Hepatocyte (in vitro differentiated cells): ENCODE data around the gene ELAVL2. TPM values are rescaled to one million over a fixed set of nuclear protein-coding genes. Genes with fewer than 3 reads are reported as not detected.

Source experiments
- DNase-seq: peaks from one replicate; pipeline ENCODE4 v3.0.0-alpha.2; 2016; ENCODE audit warnings: low spot score
- H2AFZ ChIP-seq: fragments of 200-600 bp; sonication (generic); 2 replicates; pipeline ENCODE4 v1.6.0; 2016; ENCODE audit warnings: antibody characterized with exemption, mild to moderate bottlenecking
- H3K27ac ChIP-seq: fragments of 200-600 bp; sonication (generic); 2 replicates; pipeline ENCODE4 v1.5.1; 2016; ENCODE audit warnings: mild to moderate bottlenecking
- H3K27me3 ChIP-seq: fragments of 200-600 bp; sonication (generic); 2 replicates; pipeline ENCODE4 v1.6.1; 2016
- H3K36me3 ChIP-seq: fragments of 200-600 bp; sonication (generic); replicated peaks from 2 replicates; pipeline ENCODE4 v1.5.1; 2016; ENCODE audit warnings: low read depth; ENCODE audit not compliant: insufficient read depth
- H3K4me1 ChIP-seq: fragments of 200-600 bp; sonication (generic); 2 replicates; pipeline ENCODE4 v1.5.1; 2016; ENCODE audit warnings: mild to moderate bottlenecking, moderate library complexity; ENCODE audit not compliant: insufficient read depth
- H3K4me2 ChIP-seq: fragments of 200-600 bp; sonication (generic); 2 replicates; pipeline ENCODE4 v1.6.0; 2016
- H3K4me3 ChIP-seq: fragments of 200-600 bp; sonication (generic); 2 replicates; pipeline ENCODE4 v1.5.1; 2016; ENCODE audit warnings: mild to moderate bottlenecking
- H3K79me2 ChIP-seq: fragments of 200-600 bp; sonication (generic); 2 replicates; pipeline ENCODE4 v1.6.0; 2017; ENCODE audit warnings: mild to moderate bottlenecking
- H3K9me2 ChIP-seq: fragments of 200-600 bp; sonication (generic); replicated peaks from 2 replicates; pipeline ENCODE4 v1.6.0; 2017; ENCODE audit warnings: mild to moderate bottlenecking; ENCODE audit not compliant: insufficient read depth
- H3K9me3 ChIP-seq: fragments of 200-600 bp; sonication (generic); 2 replicates; pipeline ENCODE4 v1.5.1; 2016; ENCODE audit warnings: low read depth, mild to moderate bottlenecking
- H4K20me1 ChIP-seq: fragments of 200-600 bp; sonication (generic); 2 replicates; pipeline ENCODE4 v1.6.0; 2016; ENCODE audit warnings: mild to moderate bottlenecking; ENCODE audit not compliant: insufficient read depth, poor library complexity, severe bottlenecking
- EZH2 ChIP-seq: fragments of 200-600 bp; sonication (generic); IDR thresholded peaks from 2 replicates; pipeline ENCODE4 v1.6.1; 2016; ENCODE audit warnings: antibody characterized with exemption, mild to moderate bottlenecking, borderline replicate concordance
- EZH2phosphoT487 ChIP-seq: fragments of 200-600 bp; sonication (generic); IDR thresholded peaks from one replicate; pipeline ENCODE4 v1.6.1; 2018; ENCODE audit warnings: antibody characterized with exemption, mild to moderate bottlenecking, low read depth, moderate library complexity; ENCODE audit not compliant: unreplicated experiment, severe bottlenecking
- WGBS: methylation state at CpG from one replicate; pipeline ENCODE4 v1.1.6; 2016; ENCODE audit warnings: low lambda C conversion rate; ENCODE audit errors: missing lambda C conversion rate; 5-methylcytosine and 5-hydroxymethylcytosine counted together
- polyA plus RNA-seq: library from polyadenylated mRNA; unstranded; fragments of >200 nt; fragmentation: Nextera tagmentation; extraction: Ambion mirVana; gene quantifications from 2 replicates; pipeline ENCODE4 v1.2.1, GENCODE V29; 2016
- total RNA-seq: library from RNA; depleted of rRNA; stranded (reverse); fragments of >200 nt; gene quantifications from 2 replicates; pipeline ENCODE4 v1.2.3, GENCODE V29; 2014
- TF ChIP-seq, protein P1 (sequence below): fragments of 200-600 bp; sonication (generic); IDR thresholded peaks from 2 replicates; pipeline ENCODE4 v1.5.1; 2016; ENCODE audit warnings: antibody characterized with exemption, mild to moderate bottlenecking; ENCODE audit not compliant: poor library complexity

The ELAVL2 gene
- total and polyA plus RNA-seq, 2 experiments from 2014 or later, result 0.93 TPM; not detected in 1

- WGBS, result 76% methylated on average over 3 of the region's 3 CpGs
- H2AFZ ChIP-seq, result no peak overlapping the region
- no peak overlapping the region for H3K4me2 ChIP-seq
- H3K79me2 ChIP-seq, result no peaks in the 10 kb centered on the region
- H4K20me1 ChIP-seq, result no peaks in the 10 kb centered on the region
- H3K27me3 ChIP-seq, result no peaks in the 10 kb centered on the region
- H3K36me3 ChIP-seq, result no peaks in the 10 kb centered on the region
- TF ChIP-seq EZH2, result no peak
- H3K9me2 ChIP-seq, result no peaks in the 10 kb centered on the region
- no peak overlapping the region for H3K4me3 ChIP-seq
- DNase-seq, result peak; percentile 21
- no peaks in the 10 kb centered on the region for H3K4me1 ChIP-seq
- no peak overlapping the region for H3K27ac ChIP-seq
- H3K9me3 ChIP-seq, result no peaks in the 10 kb centered on the region
Observed at GRCh38 chr9:23750808-23751207, 75.2 kb downstream of the ELAVL2 start.

- 75% methylated on average over 5 of the region's 5 CpGs for WGBS
- no peak for TF ChIP-seq EZH2
- TF ChIP-seq, protein P1, sequence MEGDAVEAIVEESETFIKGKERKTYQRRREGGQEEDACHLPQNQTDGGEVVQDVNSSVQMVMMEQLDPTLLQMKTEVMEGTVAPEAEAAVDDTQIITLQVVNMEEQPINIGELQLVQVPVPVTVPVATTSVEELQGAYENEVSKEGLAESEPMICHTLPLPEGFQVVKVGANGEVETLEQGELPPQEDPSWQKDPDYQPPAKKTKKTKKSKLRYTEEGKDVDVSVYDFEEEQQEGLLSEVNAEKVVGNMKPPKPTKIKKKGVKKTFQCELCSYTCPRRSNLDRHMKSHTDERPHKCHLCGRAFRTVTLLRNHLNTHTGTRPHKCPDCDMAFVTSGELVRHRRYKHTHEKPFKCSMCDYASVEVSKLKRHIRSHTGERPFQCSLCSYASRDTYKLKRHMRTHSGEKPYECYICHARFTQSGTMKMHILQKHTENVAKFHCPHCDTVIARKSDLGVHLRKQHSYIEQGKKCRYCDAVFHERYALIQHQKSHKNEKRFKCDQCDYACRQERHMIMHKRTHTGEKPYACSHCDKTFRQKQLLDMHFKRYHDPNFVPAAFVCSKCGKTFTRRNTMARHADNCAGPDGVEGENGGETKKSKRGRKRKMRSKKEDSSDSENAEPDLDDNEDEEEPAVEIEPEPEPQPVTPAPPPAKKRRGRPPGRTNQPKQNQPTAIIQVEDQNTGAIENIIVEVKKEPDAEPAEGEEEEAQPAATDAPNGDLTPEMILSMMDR, result no peak
- TF ChIP-seq EZH2phosphoT487, result no peak
Observed at GRCh38 chr9:23747088-23748075, 78.7 kb downstream of the ELAVL2 start.

GRCh38 chr9:23746317-23746716, 79.7 kb downstream of the ELAVL2 start:
- Histone ChIP-seq H3K4me3 (no peak overlapping the region), H3K4me1 (no peaks in the 10 kb centered on the region), H3K4me2 (no peak overlapping the region), H2AFZ (no peak overlapping the region), H3K9me3 (no peaks in the 10 kb centered on the region), H3K9me2 (no peaks in the 10 kb centered on the region), H3K27ac (no peak overlapping the region), H3K36me3 (no peaks in the 10 kb centered on the region), H4K20me1 (no peaks in the 10 kb centered on the region), H3K79me2 (no peaks in the 10 kb centered on the region), H3K27me3 (no peaks in the 10 kb centered on the region)
- DNase-seq, result no peak
- TF ChIP-seq, protein P1, result no peak
- TF ChIP-seq EZH2 (no peak), EZH2phosphoT487 (no peak)
- WGBS, result 47% methylated on average over 2 of the region's 2 CpGs

More at GRCh38 chr9:23747088-23748075, 78.7 kb downstream of the ELAVL2 start:
- Histone ChIP-seq H3K36me3 (no peaks in the 10 kb centered on the region), H3K79me2 (no peaks in the 10 kb centered on the region), H3K4me1 (no peaks in the 10 kb centered on the region), H3K9me3 (no peaks in the 10 kb centered on the region), H3K4me3 (no peak overlapping the region), H3K27ac (no peak overlapping the region), H4K20me1 (no peaks in the 10 kb centered on the region), H3K27me3 (no peaks in the 10 kb centered on the region), H3K4me2 (no peak overlapping the region), H3K9me2 (no peaks in the 10 kb centered on the region), H2AFZ (no peak overlapping the region)
- DNase-seq, result no peak

DNA sequence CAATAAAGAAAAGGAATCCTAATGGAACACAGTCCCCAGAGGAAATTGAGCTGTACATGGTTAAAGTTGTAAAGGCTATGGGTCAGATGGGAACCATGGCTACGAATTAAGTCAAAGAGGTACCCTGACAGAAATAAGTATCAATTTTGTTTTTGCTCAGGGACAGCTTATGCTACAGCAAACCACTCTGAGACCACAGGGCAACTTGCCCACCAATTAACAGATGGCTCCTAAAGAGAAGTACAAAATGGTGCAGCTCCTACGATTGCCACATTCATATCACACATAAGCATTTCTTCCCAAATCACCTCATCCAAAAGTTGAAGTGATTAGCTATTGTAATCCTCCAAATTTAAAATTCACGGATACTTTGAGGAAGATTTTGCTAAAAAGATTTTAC, 83.0 kb downstream of the ELAVL2 start:
- no peaks in the 10 kb centered on the region for H3K79me2 ChIP-seq
- H3K27me3 ChIP-seq, result no peaks in the 10 kb centered on the region
- H3K4me3 ChIP-seq, result no peak overlapping the region
- DNase-seq, result no peak
- no peak overlapping the region for H3K27ac ChIP-seq
- H2AFZ ChIP-seq, result no peak overlapping the region
- no peaks in the 10 kb centered on the region for H3K9me2 ChIP-seq
- 93% methylated on average over 3 of the region's 3 CpGs for WGBS
- no peaks in the 10 kb centered on the region for H3K9me3 ChIP-seq
- TF ChIP-seq EZH2phosphoT487, result no peak
- TF ChIP-seq, protein P1, result no peak
- no peak for TF ChIP-seq EZH2
- no peaks in the 10 kb centered on the region for H4K20me1 ChIP-seq
- no peaks in the 10 kb centered on the region for H3K4me1 ChIP-seq
- H3K36me3 ChIP-seq, result no peaks in the 10 kb centered on the region
- H3K4me2 ChIP-seq, result no peak overlapping the region
